Measurements from ENCODE around the gene STARD3.

GRCh38 chr17:39669897-39670735 lies 33.2 kb downstream of the STARD3 start:
- TF ChIP-seq, protein P1, sequence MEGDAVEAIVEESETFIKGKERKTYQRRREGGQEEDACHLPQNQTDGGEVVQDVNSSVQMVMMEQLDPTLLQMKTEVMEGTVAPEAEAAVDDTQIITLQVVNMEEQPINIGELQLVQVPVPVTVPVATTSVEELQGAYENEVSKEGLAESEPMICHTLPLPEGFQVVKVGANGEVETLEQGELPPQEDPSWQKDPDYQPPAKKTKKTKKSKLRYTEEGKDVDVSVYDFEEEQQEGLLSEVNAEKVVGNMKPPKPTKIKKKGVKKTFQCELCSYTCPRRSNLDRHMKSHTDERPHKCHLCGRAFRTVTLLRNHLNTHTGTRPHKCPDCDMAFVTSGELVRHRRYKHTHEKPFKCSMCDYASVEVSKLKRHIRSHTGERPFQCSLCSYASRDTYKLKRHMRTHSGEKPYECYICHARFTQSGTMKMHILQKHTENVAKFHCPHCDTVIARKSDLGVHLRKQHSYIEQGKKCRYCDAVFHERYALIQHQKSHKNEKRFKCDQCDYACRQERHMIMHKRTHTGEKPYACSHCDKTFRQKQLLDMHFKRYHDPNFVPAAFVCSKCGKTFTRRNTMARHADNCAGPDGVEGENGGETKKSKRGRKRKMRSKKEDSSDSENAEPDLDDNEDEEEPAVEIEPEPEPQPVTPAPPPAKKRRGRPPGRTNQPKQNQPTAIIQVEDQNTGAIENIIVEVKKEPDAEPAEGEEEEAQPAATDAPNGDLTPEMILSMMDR (IDR thresholded peaks at IDR 0.05): no peak
- no peak for TF ChIP-seq POLR2A (IDR thresholded peaks at IDR 0.05)
